Measurements from ENCODE around the gene EIF4E1B. TPM values are rescaled to one million over a fixed set of nuclear protein-coding genes. Genes with fewer than 3 reads are reported as not detected.

The EIF4E1B gene
- total RNA-seq, 1 experiment from 2014 or later = not detected

DNA sequence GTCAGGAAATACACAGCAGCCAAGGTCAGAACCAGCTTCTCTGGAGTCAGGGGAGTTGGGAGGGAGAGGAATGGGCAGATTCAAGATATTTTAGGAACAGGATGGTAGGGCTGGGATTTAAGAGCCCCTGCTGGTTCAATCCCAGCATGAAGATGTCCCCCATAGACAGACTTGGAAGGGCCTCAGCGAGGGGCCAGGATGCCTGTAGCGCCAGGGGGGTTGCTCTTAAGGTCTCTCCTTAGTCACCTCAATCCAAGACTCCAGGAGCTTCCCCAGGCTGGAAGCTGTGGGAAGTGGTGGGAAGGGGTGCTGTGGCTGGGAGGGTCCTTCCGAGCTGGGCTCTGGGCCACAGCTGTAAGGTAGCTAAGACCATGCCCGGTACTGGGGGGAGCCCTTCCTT lies 8.7 kb downstream of the EIF4E1B start:
- no peak for DNase-seq
- H3K4me3 Mint-ChIP-seq (ENCODE audit: low read depth, unreplicated experiment) = no peak overlapping the region
- BruUV-seq (replicated peaks) = no TSS peak
- peaks cover 2% of the 10 kb centered on the region for H3K9me3 Mint-ChIP-seq (ENCODE audit: low read depth, unreplicated experiment)
- TF ChIP-seq, protein P1, sequence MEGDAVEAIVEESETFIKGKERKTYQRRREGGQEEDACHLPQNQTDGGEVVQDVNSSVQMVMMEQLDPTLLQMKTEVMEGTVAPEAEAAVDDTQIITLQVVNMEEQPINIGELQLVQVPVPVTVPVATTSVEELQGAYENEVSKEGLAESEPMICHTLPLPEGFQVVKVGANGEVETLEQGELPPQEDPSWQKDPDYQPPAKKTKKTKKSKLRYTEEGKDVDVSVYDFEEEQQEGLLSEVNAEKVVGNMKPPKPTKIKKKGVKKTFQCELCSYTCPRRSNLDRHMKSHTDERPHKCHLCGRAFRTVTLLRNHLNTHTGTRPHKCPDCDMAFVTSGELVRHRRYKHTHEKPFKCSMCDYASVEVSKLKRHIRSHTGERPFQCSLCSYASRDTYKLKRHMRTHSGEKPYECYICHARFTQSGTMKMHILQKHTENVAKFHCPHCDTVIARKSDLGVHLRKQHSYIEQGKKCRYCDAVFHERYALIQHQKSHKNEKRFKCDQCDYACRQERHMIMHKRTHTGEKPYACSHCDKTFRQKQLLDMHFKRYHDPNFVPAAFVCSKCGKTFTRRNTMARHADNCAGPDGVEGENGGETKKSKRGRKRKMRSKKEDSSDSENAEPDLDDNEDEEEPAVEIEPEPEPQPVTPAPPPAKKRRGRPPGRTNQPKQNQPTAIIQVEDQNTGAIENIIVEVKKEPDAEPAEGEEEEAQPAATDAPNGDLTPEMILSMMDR (IDR thresholded peaks at IDR 0.05; ENCODE audit: unreplicated experiment) = no peak
- H3K27me3 Mint-ChIP-seq (ENCODE audit: unreplicated experiment) = peaks cover 49% of the 10 kb centered on the region
- H3K36me3 Mint-ChIP-seq (ENCODE audit: insufficient read depth, unreplicated experiment) = no peaks in the 10 kb centered on the region
- no peak overlapping the region for H3K27ac Mint-ChIP-seq (ENCODE audit: unreplicated experiment)
- no peaks in the 10 kb centered on the region for H3K4me1 Mint-ChIP-seq (ENCODE audit: low read depth, unreplicated experiment)
- intact Hi-C loops (cut with micrococcal nuclease; ENCODE audit: unreplicated experiment) = no loop called here
- CTCF ChIA-PET = no interaction called here

DNA sequence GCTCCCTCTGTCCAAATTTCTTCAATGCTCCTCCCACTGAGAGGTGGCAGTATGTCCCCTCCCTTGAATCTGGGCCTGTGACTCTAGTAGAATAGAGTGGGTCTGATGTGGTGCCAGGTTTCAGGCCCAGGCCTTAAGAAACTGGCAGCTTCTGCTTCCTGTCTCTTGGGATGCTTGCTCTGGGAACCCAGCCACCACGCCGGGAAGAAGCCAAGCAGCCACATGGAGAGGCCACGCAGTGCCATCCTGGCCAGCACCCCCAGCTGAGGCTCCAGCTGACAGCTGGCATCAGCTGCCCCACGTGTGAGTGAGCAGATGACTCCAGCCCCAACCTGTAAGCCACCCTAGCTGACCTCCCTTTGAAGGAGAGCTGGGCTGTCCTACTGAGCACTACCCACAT lies 9.5 kb downstream of the EIF4E1B start:
- Mint-ChIP-seq H3K27me3 (ENCODE audit: unreplicated experiment) (peaks cover 41% of the 10 kb centered on the region), H3K36me3 (ENCODE audit: insufficient read depth, unreplicated experiment) (no peaks in the 10 kb centered on the region), H3K4me3 (ENCODE audit: low read depth, unreplicated experiment) (no peak overlapping the region), H3K27ac (ENCODE audit: unreplicated experiment) (no peak overlapping the region), H3K4me1 (ENCODE audit: low read depth, unreplicated experiment) (no peaks in the 10 kb centered on the region), H3K9me3 (ENCODE audit: low read depth, unreplicated experiment) (peaks cover 1% of the 10 kb centered on the region)
- CTCF ChIA-PET = no interaction called here
- TF ChIP-seq, protein P1 (IDR thresholded peaks at IDR 0.05; ENCODE audit: unreplicated experiment) = no peak
- intact Hi-C loops (cut with micrococcal nuclease; ENCODE audit: unreplicated experiment) = no loop called here
- BruUV-seq (replicated peaks) = no TSS peak
- DNase-seq = no peak

DNA sequence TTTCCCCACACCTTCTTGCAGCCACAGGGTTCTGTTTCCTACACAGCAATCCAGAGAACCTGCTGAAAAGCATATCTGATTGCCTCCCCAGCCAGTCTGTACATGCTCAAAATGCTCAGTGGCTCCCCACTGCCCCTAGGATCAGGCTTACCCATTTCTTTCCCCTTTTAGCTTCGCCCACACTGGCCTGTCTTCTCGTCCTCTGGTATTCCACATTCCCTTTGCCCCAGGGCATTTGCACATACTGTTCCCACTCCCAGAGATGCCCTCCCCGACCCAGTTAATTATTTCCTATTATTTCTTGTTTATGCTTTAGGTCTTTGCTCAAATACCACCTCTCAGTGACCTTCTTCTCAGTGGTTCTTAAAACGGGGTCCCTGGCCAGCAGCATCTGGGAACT lies 10.1 kb downstream of the EIF4E1B start:
- Mint-ChIP-seq H3K4me3 (ENCODE audit: low read depth, unreplicated experiment) (no peak overlapping the region), H3K9me3 (ENCODE audit: low read depth, unreplicated experiment) (no peaks in the 10 kb centered on the region), H3K27me3 (ENCODE audit: unreplicated experiment) (peaks cover 35% of the 10 kb centered on the region), H3K4me1 (ENCODE audit: low read depth, unreplicated experiment) (no peaks in the 10 kb centered on the region), H3K36me3 (ENCODE audit: insufficient read depth, unreplicated experiment) (no peaks in the 10 kb centered on the region), H3K27ac (ENCODE audit: unreplicated experiment) (no peak overlapping the region)
- CTCF ChIA-PET = no interaction called here
- intact Hi-C loops (cut with micrococcal nuclease; ENCODE audit: unreplicated experiment) = no loop called here
- BruUV-seq (replicated peaks) = no TSS peak
- TF ChIP-seq, protein P1 (IDR thresholded peaks at IDR 0.05; ENCODE audit: unreplicated experiment) = no peak
- DNase-seq = no peak

DNA sequence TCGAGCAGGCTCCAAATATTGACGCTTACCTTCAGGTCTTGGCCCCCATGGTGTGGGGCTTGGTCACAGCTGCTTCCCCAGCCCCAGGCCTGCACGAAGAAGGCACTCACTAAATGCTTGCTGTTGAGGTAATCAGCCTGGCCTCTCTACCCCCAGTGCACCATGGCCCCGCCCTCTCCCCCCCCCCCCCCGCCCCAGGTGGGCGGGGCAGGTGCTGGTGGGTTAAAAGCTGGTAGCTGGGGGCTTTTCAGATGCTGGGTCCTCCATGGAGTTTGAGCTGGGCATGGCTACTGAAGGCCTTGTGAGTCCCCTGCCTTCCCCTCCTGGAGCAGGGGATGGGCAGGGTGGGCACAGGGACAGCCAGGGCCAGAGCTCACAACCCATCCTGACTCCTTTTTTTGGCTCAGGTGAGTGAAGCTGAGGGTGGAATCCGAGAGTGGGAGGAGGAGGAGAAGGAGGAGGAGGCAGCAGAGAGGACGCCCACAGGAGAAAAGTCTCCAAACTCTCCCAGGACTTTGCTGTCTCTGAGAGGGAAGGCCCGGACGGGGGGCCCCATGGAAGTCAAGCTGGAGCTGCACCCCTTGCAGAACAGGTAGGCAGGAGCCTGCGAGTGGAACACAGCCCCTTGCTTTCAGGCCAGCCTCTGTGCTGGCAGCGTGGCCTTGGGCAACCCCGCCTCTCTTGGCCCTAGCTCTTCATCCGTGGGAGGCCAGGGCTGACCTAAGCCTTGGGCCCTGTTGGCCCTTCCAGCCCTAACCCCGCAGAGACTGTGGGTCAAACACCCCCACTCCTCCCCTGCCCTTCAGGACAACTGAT lies 12.4 kb downstream of the EIF4E1B start:
- DNase-seq = no peak
- Mint-ChIP-seq H3K36me3 (ENCODE audit: insufficient read depth, unreplicated experiment) (peaks cover 17% of the 10 kb centered on the region), H3K9me3 (ENCODE audit: low read depth, unreplicated experiment) (no peaks in the 10 kb centered on the region), H3K27me3 (ENCODE audit: unreplicated experiment) (peaks cover 12% of the 10 kb centered on the region), H3K4me3 (ENCODE audit: low read depth, unreplicated experiment) (no peak overlapping the region), H3K4me1 (ENCODE audit: low read depth, unreplicated experiment) (no peaks in the 10 kb centered on the region), H3K27ac (ENCODE audit: unreplicated experiment) (no peak overlapping the region)
- TF ChIP-seq, protein P1 (IDR thresholded peaks at IDR 0.05; ENCODE audit: unreplicated experiment) = no peak
- CTCF ChIA-PET = interaction anchor here (0.6 kb wide), 1 partner anchor 8 kb away, joined by 4 read pairs; no protein-coding TSS in a partner anchor
- intact Hi-C loops (cut with micrococcal nuclease; ENCODE audit: unreplicated experiment) = no loop called here
- BruUV-seq (replicated peaks) = no TSS peak
